Activated gamma-delta T cell treated with anti-CD3 and anti-CD28 coated beads, Interleukin-2, amount 50 U/mL, for 16 hours (primary cell): ENCODE data around the gene MACC1.
"Not testable (repeated sequence)": the region's sequence is repeated elsewhere in the genome, so short reads cannot be mapped to it uniquely, and the experiment has no call there.

ENCODE experiments used
- DNase-seq: peaks from one replicate; pipeline ENCODE4 v3.0.0-alpha.2; 2020; ENCODE audit warnings: low read depth

Gene MACC1

DNA sequence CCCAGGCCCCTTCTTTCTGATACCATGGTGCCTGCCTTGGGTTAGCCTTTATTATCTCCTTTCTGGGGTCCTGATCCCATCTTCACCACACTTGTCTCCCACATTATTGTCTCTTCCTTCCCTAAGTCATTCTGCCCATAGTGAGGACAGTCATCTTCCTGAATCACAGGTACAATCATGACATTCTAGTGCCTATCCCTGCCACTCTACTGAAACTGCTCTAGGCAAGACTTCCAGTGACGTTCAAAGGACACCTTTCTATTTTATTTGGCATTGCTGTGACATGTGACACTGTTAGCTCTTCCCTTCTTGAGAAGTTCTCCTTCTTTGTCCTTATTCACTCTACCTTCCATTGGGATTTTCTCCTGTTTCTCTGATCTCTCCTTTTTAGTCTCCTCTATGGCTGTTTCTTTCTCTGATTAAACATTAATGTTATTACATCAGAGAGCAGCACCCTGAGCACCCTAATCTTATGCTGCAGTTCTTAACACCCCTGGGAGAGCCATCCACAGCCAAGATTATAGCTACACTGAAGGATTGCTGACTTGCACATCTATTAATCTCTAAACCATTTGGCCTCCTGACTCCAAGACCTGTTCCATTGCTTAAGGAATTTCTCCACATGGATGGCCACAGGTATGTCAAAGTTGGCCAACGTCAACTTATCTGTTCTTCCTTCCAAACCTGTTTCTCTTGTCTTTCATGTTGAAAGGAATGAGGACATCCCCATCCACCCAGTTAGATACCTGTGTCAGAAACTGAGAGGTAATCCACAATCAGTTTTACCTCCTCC is 10.9 kb downstream of the MACC1 start:
- no peak for DNase-seq

DNA sequence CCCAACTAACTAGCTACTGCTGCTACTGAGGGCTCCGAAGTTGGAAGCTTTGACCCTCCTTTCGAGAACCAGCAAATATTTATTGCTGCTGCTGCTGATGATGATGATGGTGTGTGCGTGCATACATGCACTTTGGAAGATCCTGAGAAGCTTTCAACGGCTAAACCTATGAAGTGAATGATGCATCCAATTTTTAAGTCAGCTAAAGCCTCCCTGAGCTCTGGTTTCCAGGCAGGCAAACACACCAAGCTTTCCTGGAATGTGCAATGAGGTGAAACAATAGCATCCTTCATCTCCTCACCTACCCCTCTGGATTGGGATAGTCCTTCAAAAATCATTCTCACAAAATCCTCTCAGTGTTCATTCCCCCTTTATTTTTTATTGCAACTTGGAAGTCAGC is 13.9 kb downstream of the MACC1 start:
- no peak for DNase-seq

DNA sequence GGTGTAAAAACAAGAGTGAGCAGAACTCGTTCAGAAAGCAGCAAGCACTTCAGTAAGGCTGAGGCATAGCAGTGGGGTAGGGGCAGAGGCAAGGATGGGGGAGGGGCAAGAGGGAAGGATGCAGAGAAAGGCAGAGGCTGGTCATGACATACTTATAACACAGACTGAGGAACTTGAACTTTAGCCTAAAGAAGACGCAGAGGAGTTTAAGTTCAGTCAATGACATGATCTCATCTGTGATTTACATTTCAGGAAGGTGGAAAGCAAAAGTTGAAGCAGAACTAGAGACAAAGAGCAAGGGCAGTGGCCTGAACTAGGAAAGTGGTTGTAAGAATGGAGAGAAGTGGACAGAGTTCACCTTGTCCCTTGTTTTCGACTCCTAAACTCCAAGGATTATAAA is 15.8 kb downstream of the MACC1 start:
- DNase-seq = no peak

DNA sequence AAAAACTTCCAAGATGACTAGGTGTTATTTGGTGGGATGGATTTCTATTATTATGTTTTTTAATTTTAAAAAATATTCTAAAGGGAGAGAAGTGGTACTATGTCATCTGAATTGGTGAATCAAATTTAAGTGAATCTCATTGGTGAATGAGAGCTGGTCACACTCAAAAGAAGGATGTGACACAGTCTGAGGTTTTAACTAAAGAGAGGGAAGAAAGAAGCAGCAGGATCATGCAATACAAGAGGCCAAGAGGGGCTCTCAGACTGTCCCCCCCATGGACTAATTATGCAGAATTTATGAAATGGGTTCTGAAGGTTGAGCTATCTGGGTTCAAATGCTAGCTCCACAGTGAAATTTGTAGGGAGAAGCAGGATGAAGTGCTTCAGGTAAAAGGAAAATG is 16.2 kb downstream of the MACC1 start:
- no peak for DNase-seq

DNA sequence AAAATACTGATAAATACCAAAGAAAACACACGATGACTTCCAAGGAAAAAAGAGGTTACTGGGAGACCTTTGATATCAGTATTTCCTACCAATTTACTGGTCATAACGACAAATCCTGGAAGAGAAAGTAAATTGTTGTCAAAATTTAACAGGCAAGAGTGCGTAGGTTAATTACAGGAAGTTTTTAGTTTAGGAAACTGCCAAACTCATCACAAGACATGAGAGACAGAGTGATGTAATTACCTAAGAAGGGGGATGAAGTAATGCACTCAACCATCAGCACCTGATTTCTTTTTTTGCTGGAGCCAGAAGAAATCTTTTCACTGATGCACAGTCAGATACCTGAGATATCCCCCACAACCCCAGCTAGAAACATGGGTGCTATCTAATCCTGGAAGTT is 16.8 kb downstream of the MACC1 start:
- DNase-seq = no peak

DNA sequence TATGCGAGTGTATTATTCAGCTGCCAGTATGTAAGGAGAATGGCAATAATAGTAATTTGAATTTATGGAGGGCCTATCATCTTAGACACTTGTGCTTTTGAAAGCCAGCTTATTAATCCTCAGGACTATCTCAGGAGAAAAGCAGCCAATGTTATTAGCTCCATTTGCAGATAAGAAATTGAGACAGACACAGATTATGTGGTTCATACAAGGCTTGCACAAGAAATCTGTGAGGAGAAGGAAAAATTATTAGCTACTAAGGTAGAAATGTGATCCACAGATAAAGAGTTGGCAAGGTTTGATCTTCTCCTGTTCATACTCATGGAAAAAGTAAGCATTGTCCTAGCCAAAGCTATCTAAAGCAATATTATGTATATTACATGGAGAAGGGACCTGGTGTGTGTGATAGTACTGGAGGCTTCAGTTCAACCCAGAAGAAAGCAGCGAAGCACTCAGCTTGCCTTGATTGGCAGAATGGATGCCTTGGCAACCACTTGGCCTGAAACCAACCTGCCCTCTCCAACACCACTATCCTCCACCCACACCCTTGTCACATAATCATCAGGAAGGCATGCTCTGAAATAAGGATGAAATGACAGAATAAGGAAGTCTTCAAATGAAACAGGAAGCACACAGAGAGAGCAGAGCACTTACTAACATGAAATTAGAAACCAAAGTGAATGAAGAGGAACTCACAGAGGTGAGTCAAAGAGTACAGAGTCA is 18.0 kb downstream of the MACC1 start:
- no peak for DNase-seq

DNA sequence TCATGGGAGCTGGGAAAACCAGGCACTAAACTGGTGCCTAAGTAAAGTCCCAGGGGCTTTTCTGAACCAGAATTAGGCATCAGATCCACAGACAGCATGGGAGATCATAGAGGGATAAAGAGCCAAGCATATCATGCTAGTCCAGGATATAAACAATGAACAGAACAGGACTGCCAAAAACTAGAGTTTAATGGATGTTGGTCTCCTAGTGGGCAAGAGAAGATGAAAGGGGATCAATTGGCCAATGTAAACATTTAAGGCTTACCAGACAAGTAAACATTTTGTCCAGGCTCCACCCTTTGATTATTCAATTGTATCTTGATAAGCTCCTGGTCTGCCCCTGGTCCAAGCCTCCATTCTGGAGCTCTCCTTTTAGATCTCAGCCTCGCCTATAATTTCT is 18.9 kb downstream of the MACC1 start:
- no peak for DNase-seq

DNA sequence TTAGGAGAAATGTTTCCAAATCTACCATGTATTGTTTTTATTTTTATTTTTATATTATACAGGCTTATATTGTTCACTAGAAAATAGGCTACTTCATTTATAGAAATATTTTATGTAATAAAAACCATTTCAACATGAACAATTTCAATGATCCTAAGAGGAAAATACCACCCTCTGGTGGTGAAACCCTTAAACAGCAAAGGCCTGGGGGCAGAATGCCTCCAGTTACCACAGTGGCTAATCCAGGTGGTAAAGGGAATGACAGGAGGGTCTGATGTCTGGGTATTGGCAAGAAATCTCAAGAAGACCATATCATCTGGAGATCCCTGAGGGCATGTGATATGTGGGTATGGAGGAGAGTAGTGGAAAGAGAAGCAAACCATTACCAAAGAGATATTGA is 19.3 kb downstream of the MACC1 start:
- DNase-seq = no peak

DNA sequence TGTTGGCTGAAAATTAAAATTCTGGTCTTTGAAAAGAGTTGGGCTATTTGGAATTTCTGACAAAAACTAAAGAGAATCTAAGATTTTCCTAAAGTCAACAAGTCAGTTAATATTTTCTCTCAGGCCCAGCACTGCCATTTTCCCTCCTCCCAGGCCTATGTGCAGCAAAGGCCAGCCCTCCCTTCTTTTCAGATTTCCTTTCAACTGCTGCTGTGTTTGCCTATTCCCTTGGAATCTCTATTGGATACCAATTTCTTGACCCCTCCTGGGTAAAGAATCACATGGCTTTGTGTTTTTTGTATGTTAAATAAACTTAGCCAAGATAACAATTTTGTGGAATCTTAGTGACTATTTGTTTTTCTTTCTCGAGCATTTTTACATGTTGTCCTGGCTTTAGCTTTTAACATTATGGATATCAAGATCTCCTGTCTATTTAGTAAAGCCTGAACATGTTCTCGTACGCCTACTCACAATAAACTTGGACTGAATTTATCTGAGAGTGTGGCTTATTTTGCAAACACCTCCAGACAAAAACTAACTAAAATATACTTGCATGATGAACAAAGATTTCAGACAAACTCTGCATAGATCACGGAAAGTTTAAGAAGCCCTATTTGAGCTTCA is 19.9 kb downstream of the MACC1 start:
- no peak for DNase-seq

DNA sequence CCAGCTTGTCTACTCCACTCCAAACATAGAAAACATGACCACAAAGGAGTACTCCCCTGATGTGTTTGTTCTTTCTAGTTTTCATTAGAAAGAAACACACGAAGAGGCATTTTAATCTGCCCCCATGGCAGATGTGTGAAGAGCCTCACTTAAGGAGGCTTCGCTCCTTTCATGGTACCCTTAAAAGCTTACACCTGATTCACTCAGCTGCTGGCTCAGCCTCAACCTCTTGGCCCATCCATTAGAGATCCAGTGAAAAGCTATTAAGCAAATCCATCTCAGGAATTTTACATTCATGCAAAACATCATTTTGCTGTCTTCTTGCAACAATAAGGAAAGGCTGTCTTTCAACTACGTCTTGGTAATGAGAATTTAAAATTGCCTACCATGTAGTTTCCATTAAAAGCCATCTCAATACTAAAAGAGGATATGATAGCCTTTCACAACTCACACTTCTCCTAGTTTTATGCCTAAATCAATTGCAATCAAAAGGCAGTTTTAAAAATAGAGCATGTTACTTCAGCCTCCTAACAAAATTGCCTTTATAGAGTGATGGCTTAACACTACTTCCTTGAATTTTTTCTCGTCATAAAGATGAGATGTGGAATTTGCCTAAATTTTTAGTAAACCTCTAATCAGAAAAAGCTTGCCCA is 22.7 kb downstream of the MACC1 start:
- DNase-seq = no peak

DNA sequence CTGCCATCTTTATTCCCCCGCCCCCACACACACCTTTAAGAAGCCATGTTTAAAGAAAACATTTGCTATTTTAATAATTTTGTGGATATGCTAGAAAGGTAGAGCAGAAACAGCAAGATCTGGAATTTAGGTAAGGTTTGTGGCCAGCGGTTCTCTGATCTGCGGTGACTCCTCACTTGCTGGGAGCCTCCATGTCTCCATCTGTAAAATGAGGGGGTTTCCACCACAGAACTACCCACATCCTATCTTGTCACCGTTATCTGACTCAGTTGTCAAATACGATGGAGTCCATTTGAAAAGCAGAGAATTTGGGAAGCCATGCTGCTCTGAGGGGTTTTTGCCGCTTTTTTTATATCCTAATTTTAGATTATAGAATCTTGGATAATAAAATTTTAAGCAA is 23.3 kb downstream of the MACC1 start:
- no peak for DNase-seq

DNA sequence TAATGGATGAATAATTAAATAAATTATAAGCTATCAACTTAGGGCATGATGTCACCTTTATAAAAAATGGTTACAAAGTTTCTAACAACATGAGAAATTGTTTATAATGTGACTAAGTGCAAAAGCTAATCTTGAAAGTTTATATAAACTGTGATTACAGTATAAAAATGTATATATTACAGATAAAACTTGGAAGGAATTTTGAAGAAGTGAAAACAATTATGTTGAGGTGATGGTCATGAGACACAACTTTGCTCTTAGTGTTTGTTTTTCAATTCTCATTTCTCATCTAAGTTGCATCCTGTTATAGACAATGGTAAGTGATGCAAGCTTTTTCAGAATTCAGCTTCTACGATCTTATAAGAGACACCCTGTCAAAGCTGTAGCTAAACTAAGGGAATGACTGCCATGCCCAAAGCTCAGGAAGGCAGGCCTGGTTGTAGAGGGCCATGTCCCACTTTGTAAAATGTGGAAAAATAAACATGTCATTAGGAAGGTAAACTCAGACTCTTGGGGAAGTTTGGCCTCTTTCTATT is 23.9 kb downstream of the MACC1 start:
- no peak for DNase-seq

DNA sequence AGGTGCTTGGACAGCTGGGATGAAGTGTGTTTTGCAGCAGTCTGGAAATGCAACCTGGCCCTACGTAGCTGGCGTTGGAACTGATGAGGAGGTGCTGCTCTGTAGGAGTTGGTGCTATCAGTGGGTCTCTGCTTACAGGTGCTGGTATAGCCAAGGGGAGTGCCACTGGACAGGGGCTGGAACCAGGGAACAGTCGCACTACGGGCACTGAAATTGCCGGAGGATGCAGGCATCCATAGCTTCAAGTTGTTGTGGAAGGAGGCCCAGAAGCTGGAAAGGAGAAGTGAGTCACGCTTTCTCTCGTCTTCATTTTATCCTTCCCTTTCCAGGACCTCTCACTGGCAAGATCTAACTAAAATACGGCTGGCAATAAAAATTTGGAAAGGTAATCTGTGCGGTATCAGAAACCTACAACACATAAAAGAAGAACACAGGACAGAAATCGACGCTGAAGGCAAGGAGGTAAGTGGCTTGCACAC is 25.8 kb downstream of the MACC1 start:
- no peak for DNase-seq

DNA sequence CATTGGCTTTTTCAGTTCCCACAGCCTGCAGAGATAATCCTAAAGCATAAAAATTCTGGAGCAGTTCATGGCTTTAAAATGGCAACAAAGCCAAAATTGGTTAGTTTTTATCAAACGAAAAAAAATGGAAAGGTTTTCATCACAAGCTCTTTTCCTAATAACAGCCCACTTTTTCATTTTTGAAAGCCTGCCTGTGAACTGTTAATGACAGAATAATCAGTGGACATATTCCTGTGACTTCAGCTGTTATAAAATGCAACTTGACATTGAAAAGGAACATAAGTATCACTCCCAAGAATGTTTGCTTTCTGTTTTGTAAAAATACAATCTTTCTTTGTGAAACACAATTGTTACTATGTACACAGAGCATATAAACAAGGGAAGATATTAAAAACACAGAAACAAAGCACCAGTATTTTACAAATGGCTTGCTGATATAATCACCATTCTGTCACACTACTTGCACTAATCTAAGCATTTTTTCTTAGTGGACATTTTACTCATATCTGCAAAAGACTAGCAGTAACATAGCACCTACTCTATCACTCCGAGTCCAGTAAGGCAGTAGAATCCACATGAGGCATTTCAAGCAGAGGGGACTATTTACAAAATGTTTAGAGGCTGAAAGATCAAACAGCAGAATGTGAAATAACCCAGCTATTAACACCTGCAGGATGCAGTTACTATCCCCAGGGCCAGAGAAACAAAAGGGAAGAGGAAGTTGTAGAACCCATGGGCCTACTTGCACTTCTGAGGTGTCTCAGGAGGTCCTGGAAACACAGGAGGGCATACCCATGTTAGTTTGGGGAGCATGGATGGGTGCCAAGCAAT is 26.4 kb downstream of the MACC1 start:
- no peak for DNase-seq

DNA sequence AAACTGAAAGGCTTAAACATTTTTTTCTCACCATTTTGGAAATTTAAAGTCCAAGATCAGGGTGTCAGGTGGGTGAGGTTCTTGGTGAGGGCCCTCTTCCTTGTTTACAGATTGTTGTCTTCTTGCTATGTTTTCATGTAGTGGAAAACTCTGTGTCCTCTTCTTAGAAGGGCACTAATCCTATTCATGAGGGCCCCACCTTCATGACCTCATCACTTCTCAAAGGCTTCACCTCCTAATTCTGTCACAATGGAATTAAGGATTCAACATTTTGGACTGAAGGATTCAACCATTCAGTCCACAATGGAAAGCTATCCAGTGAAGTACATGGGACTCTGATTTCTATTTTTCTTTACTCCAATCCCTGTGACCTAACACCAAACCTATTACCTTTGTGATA is 27.3 kb downstream of the MACC1 start:
- DNase-seq = no peak

DNA sequence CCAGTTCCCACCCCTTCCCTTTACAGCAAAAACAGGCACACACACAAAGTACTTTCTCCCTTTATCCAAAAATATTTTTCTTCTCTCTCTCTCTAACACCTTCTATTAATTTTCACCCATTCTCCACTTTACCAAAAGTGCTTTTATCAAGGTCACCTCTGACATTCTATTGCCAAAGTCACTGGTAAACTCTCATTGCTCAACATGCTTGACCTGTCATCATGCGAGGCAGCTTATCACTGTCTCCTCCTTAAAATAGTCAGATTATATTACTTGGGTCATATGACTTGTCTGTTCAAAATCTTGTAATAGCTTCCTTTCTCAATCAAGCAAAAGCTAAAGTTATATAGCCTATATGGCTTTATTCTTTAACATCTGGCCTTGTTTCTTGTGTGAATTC is 28.6 kb downstream of the MACC1 start:
- no peak for DNase-seq

DNA sequence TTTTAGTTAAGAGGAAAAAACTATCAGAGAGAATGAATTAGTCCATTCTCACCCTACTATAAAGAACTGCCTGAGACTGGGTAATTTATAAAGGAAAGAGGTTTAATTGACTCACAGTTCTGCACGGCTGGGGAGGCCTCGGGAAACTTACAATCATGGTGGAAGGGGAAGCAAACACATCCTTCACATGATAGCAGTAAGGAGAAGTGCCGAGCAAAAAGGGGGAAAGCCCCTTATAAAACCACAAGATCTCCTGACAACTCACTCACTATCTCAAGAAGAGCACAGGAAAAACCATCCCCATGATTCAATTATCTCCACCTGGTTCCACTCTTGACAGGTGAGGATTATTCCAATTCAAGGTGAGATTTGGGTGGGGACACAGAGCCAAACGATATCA is 29.3 kb downstream of the MACC1 start:
- not testable (repeated sequence) for DNase-seq

DNA sequence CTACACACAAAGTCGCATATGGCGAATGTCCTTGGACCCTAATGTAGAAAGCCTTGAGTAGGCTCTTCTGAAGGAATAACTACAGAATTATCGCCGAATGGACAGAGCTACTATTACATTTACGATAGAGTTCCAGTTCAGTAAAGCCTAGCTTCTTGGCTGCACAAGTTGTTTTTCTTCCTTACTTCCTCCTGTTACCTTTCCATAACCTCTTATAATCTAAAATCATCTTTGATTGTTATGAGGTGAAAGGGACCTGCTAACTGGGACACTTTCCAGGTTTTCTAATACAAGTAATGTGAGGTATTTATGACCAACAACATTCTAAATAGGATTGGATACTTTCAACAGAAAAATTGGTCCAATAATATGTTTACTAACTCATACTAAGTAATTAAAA is 31.2 kb downstream of the MACC1 start:
- no peak for DNase-seq

DNA sequence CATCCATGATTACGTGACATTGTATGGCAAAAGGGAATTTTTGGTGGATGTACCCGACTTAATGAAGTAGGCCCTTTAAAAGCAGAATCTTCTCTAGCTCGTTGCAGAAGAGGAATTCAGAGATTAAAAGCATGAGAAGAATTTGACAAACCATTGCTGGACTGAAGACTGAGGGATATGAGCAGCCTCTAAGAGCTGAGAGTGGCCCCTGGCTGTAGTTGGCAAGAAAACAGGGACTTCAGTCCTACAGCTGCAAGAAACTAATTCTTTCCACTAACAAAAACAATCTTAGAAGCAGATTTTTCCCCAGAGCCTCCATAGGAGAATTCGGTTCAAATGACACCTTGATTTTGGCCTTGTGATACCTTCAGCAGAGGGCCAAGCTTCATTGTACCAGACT is 34.1 kb downstream of the MACC1 start:
- no peak for DNase-seq

DNA sequence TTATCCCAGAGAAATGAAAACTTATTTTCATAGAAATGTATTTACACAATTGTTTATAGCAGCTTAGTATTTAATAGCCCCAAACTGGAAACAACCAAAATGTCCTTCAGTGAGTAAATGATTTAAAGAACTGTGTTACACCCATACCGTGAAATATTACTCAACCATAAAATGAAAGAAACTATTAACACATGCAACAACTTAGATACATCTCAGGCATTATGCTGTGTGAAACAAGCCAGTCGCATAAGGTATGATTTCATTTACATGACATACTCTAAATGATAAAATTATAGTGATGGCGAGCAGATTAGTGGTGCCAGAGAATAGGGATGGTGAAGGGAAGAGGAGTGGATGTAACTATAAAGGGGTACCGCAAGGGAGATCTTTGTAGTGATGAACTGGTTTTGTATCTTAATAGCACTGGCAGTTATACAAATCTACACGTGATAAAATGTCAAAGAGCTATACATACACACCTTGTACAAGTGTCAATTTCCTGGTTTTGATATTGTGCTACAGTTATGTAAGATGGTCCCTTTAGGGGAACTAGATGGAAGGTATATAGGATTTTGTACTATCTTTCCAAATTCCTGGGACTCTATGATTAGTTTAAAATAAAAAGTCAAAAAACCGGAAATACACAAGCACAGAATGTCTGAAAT is 40.5 kb downstream of the MACC1 start:
- DNase-seq = no peak

DNA sequence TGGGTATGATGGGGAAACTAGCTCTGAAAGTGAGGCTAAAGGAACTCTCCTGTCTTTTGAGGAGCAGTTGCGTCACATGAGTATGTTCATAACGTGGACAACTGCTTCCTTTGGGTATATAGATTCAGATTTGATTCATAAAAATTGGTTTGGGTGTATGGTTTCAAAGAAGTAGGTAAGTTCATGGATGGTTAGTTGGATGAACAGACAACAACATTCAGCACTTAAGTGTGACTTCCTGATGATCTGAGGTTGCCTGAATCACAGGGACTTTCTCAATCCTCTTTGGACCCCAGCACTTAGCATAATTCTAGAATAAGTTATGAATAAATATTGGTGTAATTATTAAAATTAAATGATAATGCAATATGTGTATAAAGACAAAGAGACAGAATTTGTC is 43.4 kb downstream of the MACC1 start:
- DNase-seq = no peak
